Transverse colon (tissue), 3 donors: ENCODE results near the gene RAC2.

Experiments used
- POLR2A ChIP-seq: fragments of 450-650 bp; IDR thresholded peaks from one replicate; pipeline ENCODE4 v1.6.1; 2016; ENCODE audit warnings: antibody characterized with exemption, mild to moderate bottlenecking, moderate library complexity
- TF ChIP-seq, protein P1 (sequence below), 5 experiments: fragments of 200-600 bp in 3 of 5; fragments of 450-650 bp in 2 of 5; sonication (generic) in 3 of 5; IDR thresholded peaks; 1 replicate in 2 of 5; 2 replicates in 3 of 5; pipeline ENCODE4 v1.5.1; 2016 to 2017; ENCODE audit warnings: antibody characterized with exemption in 5 of 5, inconsistent platforms in 3 of 5, mild to moderate bottlenecking in 2 of 5, moderate library complexity in 1 of 5

- TF ChIP-seq, protein P1, sequence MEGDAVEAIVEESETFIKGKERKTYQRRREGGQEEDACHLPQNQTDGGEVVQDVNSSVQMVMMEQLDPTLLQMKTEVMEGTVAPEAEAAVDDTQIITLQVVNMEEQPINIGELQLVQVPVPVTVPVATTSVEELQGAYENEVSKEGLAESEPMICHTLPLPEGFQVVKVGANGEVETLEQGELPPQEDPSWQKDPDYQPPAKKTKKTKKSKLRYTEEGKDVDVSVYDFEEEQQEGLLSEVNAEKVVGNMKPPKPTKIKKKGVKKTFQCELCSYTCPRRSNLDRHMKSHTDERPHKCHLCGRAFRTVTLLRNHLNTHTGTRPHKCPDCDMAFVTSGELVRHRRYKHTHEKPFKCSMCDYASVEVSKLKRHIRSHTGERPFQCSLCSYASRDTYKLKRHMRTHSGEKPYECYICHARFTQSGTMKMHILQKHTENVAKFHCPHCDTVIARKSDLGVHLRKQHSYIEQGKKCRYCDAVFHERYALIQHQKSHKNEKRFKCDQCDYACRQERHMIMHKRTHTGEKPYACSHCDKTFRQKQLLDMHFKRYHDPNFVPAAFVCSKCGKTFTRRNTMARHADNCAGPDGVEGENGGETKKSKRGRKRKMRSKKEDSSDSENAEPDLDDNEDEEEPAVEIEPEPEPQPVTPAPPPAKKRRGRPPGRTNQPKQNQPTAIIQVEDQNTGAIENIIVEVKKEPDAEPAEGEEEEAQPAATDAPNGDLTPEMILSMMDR (IDR thresholded peaks at IDR 0.05): no peak
- TF ChIP-seq POLR2A: no peak
Observed at GRCh38 chr22:37234736-37235711, 9.0 kb downstream of the RAC2 start.
